ENCODE measurements around the gene TBC1D2.

The TBC1D2 gene

DNA sequence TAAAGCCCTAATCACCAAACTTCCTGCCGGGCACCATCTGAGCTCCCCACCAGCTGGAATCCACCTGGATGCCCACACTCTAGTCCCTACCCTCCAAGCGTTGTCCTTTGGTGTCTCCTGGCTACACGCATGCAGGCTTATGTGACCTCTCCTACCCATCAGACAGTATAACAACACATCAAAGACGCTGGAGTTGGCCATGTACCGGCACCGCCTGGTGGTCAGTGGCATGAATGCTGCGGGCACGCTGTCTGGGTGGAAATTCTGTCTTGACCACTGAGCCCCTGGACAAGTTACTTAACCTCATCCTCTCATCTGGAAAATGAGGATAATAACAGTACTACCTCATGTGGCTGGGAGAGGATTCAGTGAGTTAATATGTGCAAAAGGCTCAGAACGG lies 39.6 kb downstream of the TBC1D2 start:
- DNase-seq (ENCODE audit: low read depth): peak; percentile 3

- no peak for DNase-seq (ENCODE audit: low read depth)
Observed at GRCh38 chr9:98215271-98215670, 40.2 kb downstream of the TBC1D2 start.

GRCh38 chr9:98214811-98215210 lies 40.6 kb downstream of the TBC1D2 start:
- DNase-seq (ENCODE audit: low read depth): no peak

DNA sequence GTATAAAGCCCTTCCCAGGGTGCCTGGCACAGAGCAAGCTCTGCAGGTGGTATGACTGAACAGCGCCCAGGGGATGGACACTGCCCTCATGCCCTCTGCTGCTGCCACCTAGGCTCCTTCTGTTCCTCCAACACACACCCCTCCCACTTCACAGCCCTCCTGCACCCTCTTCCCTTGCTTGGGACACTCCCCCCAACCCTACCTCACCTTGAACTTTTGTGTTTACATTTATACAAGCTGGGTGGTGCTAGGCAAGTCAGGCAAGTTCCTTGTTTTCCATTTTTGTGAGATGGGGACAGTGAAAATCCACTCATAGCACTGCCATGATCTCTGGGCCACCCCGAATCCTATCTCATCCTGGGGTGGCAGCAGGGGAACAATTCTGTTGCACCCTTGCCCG lies 44.2 kb downstream of the TBC1D2 start:
- DNase-seq (ENCODE audit: low read depth): no peak

- DNase-seq (ENCODE audit: low read depth): no peak
Observed at GRCh38 chr9:98210435-98210834, 45.0 kb downstream of the TBC1D2 start.

DNA sequence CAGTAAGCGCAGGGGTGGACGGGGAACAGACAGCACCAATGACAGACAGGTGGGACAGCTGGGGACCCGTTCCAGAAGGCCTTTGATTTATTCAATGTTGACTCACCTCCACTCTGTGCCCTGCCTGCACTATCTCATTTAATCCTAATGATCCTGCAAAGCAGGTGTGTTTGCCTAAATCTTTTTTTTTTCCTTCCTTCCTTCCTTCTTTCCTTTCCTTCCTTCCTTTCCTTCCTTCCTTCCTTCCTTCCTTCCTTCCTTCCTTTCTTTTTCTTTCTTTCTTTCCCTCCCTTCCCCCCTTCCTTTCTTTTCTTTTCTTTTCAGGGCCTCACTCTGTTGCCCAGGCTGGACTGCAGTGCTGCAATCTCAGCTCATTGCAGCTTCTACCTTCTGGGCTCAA lies 45.9 kb downstream of the TBC1D2 start:
- DNase-seq (ENCODE audit: low read depth): no peak

DNA sequence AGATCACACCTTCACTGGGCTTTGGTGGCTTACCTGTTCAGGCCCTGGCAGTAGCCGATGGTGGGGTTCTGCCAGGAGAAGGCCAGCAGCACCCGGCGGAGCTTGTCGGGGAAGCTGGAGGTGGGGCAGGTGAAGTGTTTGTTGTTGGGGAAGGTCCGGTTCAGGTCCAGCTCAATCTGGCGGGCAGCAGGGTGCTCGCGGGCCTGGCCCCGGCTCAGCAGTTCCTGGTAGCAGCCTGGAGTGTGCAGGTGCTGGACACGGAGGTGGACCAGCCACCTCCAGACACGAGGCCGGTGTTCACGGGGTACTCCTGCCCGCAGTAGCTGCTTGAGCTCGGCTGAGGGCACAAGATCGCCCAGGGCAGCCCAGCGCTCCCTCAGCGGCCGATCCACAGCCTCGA lies 46.8 kb downstream of the TBC1D2 start:
- DNase-seq (ENCODE audit: low read depth): no peak

GRCh38 chr9:98207606-98208005 lies 47.8 kb downstream of the TBC1D2 start:
- DNase-seq (ENCODE audit: low read depth): no peak

- no peak for DNase-seq (ENCODE audit: low read depth)
Observed at GRCh38 chr9:98206754-98207153, 48.7 kb downstream of the TBC1D2 start.

DNA sequence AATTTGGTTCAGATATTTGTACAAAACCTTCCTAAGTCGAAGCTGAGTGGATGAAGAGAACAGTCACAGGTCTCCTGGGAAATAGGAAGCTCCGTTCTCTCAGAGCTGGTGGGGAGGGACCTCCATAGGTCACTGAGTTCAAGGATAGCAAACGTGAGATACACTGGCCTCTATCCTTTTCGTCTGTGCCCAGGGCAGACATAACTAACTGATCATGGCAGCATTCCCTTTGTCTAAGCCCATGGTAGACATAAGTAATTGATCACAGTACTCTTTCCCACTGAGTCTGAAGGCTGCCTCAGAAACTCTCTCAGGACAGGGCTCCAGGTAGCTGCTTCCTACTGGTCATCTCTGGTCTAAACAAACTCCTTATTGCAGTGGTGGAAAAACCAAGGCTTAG lies 50.8 kb downstream of the TBC1D2 start:
- no peak for DNase-seq (ENCODE audit: low read depth)

DNA sequence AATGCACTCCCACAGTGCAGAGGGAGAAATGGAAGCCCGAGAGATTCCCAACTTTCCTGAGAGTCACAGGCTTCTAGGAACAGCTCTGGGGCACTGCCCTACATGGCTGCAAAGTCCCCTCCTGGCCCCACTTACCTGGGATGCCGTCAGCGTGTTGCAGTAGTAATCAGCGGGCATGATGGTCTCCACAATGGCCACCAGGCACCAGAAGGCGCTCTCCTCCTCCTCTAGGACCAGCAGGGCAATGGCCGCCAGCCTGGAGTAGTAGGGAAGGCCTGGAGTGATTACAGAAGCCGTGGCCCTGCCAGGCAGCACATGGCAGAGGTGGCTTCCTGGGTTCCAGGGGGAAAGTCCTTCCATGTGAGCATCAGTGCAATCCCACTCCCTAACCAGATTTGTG lies 52.3 kb downstream of the TBC1D2 start:
- no peak for DNase-seq (ENCODE audit: low read depth)

DNA sequence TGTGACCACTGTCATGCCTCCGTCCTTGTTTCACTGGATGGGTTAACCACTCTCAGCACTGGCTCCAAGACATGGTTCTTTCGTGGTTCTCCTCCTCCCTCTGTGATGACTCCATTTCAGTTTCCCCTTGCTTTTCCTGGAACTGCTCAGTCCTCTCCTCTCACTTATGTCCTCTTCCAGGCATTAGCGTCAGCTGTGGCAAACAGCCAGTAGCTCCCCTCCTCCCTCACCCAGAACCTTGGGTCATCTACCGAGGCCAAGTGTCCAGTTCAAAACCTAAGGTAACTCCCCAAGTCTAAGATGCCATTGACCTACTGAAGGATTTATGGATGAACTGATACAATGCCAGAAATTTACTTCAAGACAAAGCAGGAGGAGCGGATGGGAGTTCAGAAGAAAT lies 53.2 kb downstream of the TBC1D2 start:
- no peak for DNase-seq (ENCODE audit: low read depth)

DNA sequence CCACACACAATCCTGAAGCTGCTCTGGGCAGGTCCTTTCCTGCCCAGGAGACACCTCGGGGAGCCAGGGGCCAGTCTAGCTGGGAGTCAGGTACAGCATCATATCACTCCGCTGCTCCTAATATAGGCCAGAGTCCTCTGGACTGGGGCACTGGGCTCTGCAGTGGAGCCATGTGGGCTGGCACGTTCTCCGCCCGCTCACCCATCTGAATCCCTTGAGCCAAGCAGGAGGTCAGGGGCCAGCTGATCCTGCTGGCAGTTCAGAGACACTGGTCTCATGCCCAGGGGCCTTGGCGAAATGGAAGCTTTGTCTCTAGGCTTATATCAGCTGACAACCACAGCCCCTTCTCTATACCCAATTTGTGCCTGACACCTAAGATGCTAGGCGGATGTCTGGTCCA lies 53.7 kb downstream of the TBC1D2 start:
- DNase-seq (ENCODE audit: low read depth): no peak

- no peak for DNase-seq (ENCODE audit: low read depth)
Observed at GRCh38 chr9:98201102-98201501, 54.3 kb downstream of the TBC1D2 start.

GRCh38 chr9:98199388-98200033 lies 55.9 kb downstream of the TBC1D2 start:
- no peak for DNase-seq (ENCODE audit: low read depth)

DNA sequence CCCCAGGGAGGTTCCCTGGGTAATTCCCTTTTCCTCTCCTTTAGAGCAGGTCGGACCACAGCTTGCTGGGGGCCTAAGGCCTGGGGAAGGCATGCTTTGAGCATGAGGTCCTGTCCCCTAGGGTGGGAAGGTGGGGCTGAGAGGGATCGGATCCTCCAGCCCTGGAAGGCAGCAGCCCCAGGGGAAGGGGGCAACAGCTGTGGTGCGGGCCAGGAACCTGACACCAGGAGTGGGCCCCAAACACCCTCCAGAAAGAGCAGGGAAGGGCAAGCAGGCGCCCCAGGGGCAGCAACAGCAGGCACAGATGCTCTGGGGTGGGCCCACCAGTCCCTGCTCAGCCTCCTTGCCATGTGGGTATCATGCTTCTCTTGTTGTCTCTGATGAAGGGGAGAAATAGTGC lies 59.8 kb downstream of the TBC1D2 start:
- no peak for DNase-seq (ENCODE audit: low read depth)

GRCh38 chr9:98193336-98193944 lies 62.0 kb downstream of the TBC1D2 start:
- no peak for DNase-seq (ENCODE audit: low read depth)

GRCh38 chr9:98192503-98193335 lies 62.7 kb downstream of the TBC1D2 start, which contains the start of gene CORO2A:
Gene CORO2A, minus strand, starts transcription at chr9:98192637. Its CDS starts 34,977 bp downstream, at chr9:98157660.
- peak; percentile 54 for DNase-seq (ENCODE audit: low read depth)

DNA sequence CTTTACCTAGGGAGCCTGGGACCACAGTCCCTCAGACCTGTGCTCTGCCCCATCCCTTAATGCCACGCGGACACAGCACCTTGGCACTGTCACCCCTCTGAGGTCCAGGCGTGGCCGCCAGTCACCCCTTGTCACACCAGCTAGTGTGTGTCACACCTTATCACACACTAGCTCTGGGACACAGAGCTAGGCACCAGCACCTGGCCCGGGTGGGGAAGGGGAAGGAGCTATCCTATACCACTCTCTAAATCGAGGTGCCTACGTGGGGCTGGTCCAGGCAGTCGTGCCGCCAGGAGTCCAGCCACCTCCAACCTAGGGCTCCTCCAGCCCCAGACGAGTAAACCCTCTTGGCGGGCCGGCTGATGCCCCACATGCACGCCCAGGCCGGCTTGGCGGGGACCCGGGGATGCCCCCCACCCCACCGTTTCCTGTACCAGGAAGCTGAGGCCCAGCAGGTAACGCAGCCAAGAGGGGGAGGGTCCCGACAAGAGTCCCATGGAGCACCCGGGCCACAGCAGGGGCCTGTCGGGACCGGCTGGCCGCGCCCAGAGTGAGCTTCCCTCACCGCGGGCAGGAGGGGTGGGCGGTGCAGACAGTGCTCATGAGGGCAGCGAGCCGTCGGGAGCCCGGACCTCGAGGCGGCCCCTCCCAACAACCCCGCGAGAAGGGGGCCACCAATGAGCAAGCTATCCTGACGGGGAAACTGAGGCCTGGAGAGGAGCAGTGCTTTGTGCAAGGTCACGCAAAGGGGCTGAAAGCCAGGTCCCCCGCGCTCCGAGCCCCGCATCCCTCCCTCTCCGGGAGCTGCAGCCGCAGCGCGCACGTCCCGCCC lies 63.6 kb downstream of the TBC1D2 start:
- DNase-seq (ENCODE audit: low read depth): peak; percentile 6

DNA sequence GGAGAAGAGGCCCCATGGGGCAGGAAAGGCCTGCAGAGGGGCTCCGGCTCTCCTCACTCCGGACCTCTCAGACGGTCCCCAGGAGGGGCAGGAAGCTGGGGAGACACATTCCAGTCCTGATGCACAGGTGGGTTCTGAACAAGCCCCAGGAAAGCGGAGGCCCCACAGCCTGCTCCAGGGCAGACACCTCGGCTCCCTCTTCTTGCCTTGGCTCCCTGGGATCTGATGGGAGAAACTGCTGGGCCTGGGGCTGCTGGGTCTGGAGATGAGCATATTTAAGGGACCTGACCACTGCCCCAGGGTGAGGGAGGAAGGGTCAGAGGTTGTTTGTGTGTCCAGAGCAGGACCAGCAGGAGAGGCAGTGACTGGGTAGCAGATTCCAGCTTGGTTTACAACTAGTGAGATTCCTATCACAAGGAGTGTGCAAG lies 64.3 kb downstream of the TBC1D2 start:
- DNase-seq (ENCODE audit: low read depth): no peak

GRCh38 chr9:98190757-98191105 lies 64.7 kb downstream of the TBC1D2 start:
- DNase-seq (ENCODE audit: low read depth): no peak

DNA sequence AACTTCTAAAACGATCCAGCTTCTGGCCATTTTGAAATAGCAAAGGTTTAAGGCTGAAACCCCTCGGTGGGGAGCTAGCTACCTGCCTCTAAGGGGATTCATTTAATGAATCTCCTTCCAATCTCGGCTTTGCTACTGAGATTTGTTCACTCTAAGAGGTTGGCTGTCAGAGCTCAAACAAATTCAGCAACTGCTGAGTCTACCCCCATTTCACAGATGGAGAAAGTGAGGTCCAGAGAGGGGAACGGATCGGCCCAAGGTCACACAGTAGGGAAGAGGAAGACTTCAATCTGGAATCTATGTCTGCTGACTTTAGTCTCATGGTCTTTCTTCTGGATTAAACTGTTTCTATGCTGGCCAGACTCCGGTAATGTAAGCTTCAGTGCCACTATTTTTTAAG lies 66.0 kb downstream of the TBC1D2 start:
- no peak for DNase-seq (ENCODE audit: low read depth)
